Measurements from ENCODE around the gene BID.

The BID gene

DNA sequence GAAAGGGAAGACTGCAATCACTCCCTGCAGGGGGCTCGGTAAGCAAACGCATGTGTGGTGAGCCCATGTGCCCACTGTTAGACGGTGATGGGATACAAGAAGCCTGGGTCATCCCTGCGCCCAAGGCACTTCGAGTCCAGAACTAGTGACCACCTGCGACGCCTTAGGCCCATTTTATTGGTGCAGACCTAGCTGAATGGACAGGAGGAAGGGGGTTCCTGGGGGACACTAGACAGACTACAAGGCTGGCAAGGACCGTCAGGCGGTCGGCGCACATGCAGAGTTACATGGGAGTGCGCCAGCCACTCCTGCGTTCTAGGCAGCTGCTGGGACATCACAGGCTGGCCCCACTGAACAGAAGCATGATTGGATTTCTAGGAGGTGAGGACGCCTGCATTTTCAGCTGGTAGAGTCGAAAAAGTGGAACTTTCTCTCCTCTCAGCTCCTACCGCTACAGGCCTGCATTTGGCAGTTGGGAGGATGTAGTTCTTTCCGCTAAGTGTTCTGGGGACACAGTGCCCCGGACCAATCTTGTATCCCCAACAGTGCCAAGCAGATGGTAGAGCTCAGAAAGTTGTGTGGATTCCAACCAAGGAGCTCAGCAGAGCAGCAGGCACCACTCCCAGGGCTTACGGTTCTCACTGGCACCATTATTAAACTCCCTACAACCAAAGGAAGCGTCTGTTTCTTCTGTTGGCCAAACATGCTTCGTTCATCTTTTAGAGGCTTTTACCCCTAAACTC, 35.7 kb downstream of the BID start:
- DNase-seq (ENCODE audit: low read depth in 2 of 2) = no peak

DNA sequence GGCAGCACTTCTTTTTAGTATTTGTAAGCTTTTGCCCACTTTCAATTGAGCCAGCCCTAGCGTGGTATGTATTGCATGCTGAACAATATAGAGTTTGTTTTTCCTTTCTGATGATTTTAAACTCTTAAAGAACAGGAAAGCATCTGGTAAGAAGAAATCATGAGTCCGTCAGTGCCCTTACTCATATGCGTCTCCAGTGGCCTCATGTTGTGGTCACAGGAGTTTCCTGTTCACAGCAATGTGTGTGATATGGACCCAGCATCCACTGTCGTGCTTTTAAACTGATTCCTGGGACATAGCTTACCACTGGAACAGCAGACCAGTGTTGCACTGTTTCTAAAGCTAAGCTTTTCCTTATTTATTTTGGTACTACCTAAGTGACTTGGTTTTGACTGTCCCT, 40.1 kb downstream of the BID start:
- DNase-seq (ENCODE audit: low read depth in 2 of 2) = no peak

DNA sequence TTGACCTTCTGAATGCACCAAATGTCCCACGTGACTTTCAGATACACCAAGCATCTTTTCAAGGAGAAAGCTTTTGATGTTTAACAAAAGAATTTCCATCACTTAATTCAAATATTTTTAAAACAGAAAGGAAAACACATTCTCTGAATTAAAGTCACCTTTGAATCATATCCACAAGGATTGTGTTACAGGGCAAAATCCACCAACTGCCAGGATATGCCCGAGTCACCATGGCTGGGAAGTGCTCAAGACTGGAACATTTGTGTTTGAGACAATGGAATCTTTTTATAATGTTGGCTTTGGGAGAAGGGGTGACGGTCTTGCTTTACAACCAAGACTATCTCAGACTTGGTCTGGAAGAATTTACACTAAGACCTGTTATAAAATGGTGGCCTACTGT, 40.8 kb downstream of the BID start:
- DNase-seq (ENCODE audit: low read depth in 2 of 2) = no peak

DNA sequence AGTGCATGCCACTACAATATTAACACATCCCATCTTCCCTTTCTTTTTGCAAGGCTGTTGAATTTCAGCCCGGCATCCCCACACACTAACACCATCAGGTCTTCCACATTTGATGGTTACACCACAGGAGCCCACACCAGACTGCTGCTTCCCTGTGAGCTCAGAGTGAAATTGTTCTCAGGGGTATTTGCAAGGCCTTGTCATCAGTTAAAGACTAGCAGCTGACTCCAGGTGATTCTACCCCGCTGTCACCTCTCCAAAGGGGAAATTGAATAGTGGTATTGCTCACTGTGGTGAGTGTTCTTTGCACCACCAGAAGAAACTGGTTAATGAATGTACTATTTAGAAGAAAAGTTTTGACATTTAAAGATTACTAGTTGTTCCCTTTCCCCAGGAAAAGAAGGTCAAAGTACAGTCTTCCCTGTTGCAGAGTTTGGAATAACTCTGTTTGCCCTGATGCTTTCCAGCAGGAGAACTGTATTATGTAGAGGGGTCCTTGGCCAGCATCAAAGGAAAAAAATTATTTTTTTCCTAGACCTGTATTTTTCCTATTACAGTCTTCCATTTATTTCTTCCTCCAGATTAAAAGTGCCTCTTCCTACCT, 41.9 kb downstream of the BID start:
- DNase-seq (ENCODE audit: low read depth in 2 of 2) = no peak

GRCh38 chr22:17729561-17729960, 44.7 kb downstream of the BID start:
- DNase-seq (ENCODE audit: low read depth in 2 of 2) = no peak

DNA sequence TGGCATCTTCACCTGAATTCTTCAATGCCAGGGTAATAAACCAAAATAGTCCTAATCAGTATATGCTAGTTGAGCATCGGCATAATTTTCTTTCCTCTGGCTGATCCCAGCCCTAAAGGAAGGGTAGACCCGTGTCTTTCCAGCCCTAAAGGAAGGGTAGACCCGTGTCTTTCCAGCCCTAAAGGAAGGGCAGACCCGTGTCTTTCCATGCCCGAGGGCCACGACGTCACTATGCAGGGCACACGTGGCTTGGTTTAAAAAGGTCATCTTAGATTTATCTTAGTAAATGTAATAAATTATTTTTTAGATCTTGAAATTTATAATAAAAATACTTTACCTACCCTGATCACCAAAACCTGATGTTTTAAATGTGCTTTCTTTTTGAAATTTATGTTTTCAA, 45.5 kb downstream of the BID start:
- DNase-seq (ENCODE audit: low read depth in 2 of 2) = no peak

DNA sequence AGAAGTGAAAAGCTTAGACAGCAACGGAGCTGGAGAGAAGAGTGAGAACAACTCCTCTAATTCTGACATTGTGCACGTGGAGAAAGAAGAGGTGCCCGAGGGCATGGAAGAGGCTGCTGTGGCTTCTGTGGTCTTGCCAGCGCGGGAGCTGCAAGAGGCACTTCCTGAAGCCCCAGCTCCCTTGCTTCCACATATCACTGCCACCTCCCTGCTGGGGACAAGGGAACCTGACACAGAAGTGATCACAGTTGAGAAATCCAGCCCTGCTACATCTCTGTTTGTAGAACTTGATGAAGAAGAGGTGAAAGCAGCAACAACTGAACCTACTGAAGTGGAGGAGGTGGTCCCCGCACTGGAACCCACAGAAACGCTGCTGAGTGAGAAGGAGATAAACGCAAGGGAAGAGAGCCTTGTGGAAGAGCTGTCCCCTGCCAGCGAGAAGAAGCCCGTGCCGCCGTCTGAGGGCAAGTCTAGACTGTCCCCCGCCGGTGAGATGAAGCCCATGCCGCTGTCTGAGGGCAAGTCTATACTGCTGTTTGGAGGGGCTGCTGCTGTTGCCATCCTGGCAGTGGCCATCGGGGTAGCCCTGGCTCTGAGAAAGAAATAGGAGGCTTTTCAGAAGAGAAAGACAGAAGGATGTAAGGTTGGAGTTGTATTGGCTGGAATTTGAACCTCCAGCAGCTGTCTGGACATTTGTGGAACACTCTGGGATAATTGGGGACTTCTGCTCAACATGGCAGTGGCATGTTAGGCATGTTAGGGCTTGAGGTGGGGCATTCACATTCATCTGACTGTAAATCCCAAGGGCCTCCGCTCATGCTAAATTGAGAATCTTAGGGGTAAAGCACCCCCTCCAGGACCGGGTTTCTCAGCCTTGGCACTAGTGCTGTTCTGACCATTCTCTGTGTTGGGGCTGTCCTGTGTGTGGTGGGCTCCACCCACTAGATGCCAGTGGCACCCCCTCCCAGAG, 47.1 kb downstream of the BID start:
- no peak for DNase-seq (ENCODE audit: low read depth in 2 of 2)

- no peak for DNase-seq (ENCODE audit: low read depth in 2 of 2)
These were observed 48.0 kb downstream of the BID start for GRCh38 chr22:17726006-17726927.

DNA sequence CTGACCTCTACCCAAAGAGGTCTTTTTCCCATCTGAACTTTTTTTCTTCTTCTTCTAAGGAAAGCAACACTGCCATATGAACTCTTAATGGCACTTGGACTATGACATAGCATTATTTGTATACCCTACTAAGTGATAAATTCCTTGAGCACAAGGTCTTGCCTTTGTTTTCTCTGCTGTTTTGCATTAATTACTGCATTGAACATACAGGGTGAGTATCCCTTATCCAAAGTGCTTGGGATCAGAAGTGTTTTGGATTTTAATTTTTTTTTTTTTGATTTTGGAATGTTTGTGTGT, 48.8 kb downstream of the BID start:
- DNase-seq (ENCODE audit: low read depth in 2 of 2) = no peak

- DNase-seq (ENCODE audit: low read depth in 2 of 2) = no peak
These were observed 49.4 kb downstream of the BID start for GRCh38 chr22:17724678-17725499.

DNA sequence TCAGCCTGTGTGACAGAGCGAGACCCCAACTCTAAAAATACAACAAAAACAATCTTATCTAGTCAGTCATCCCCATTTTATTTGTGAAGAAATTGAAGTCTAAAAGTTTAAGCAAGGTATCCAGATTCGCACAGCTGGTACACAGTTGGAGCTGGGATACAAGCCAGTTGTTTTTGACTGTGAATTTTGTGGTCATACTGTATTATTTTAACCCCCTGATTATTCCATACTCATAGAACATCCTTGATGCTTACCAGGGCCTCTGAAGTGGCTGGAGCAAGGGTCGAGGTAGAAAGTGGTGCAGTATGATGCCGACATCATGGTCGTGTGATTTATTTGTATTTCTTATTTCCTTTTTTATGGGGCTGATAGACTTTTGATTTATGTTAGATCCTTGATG, 50.0 kb downstream of the BID start:
- no peak for DNase-seq (ENCODE audit: low read depth in 2 of 2)

- DNase-seq (ENCODE audit: low read depth in 2 of 2) = no peak
These were observed 54.4 kb downstream of the BID start for GRCh38 chr22:17719911-17720310.

DNA sequence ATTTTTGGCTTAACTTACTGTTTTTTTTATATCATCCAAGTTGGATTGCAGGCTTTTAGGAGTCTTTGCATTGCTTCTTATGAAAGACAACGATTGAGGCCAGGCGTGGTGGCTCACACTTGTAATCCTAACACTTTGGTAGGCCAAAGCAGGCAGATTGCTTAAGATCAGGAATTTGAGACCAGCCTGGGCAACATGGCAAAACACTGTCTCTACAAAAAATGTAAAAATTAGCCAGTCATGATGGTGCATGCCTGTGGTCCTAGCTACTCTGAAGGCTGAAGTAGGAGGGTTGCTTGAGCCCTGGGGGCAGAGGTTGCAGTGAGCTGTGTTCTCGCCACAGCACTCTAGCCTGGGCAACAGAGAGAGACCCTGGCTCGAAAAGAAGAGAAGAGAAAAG, 56.6 kb downstream of the BID start:
- DNase-seq (ENCODE audit: low read depth in 2 of 2) = no peak

GRCh38 chr22:17716529-17716928, 57.7 kb downstream of the BID start:
- DNase-seq (ENCODE audit: low read depth in 2 of 2) = no peak

DNA sequence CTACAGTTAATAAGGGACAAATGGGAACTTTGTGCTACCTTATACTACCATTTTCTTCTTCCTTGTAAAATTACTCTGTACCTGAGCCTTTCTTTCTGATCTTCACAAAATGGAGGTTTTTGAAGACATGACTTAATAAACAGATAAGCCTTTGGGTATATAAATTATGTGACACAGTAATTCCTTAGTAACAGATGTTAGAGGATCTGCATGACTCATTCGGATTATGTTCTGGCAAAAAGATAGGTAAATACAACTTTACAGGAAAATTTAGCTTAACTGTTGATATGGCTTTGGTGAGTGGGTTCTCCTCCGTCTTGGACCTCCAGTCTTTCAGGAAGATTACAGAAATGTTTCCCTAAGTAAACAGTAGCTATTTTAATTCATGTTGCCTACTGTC, 61.8 kb downstream of the BID start:
- DNase-seq (ENCODE audit: low read depth in 2 of 2) = no peak

DNA sequence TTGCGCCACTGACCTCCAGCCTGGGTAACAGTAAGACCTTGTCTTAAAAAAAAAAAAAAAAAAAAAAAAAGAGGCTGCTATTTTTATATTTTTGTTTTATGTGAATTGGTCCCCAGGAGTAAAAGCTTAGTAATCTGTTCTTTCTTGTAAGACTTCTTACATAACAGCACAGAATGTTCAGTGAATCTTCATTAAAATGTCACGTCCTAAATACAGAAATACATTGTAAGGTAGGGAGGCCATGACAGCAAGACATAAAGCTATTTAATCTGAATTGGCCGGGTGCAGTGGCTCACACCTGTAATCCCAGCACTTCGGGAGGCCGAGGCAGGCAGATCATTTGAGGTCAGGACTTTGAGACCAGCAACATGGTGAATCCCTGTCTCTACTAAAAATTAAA, 64.2 kb downstream of the BID start:
- DNase-seq (ENCODE audit: low read depth in 2 of 2) = no peak

- DNase-seq (ENCODE audit: low read depth in 2 of 2) = no peak
These were observed 66.7 kb downstream of the BID start for GRCh38 chr22:17707526-17707925.

DNA sequence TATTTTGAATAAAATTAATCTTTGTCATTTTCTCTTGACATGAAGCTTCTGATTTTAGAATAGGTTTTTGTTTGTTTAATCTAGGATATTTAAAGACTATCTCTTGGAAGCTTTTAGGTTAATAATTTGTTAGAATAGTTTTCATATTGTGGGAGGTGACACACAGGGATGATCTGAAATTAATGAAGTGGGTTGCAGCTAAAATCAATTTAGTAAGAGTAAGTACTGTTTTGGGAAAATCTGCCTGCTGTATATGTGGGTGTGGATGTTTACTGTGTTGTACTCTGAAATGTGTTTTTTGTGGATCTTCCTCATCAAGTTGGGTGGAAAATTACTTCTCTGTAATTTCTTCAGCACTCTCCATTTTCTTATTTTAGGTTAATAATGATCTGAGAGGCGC, 67.3 kb downstream of the BID start:
- no peak for DNase-seq (ENCODE audit: low read depth in 2 of 2)

GRCh38 chr22:17705951-17706900, 68.0 kb downstream of the BID start:
- DNase-seq (ENCODE audit: low read depth in 2 of 2) = peak; percentile 40 to 48

- DNase-seq (ENCODE audit: low read depth in 2 of 2) = no peak
These were observed 68.7 kb downstream of the BID start for GRCh38 chr22:17705546-17705945.
